Activated CD4-positive, alpha-beta T cell treated with anti-CD3 and anti-CD28 coated beads for 36 hours (primary cell): Measurements from ENCODE around the gene LCE6A. TPM values are rescaled to one million over a fixed set of nuclear protein-coding genes. Genes with fewer than 3 reads are reported as not detected.

ENCODE experiments used
- ATAC-seq: fragments of 200-7000 bp; cut with Tn5 transposase; one replicate; pipeline ENCODE4 v1.10.0; 2021; ENCODE audit warnings: mild to moderate bottlenecking, moderate library complexity
- CTCF ChIA-PET: fragments of 350-600 bp; sonication (Branson Sonifier 250); formaldehyde crosslinking; loops from one replicate; lab custom pipeline; 2021; ENCODE audit warnings: antibody characterized with exemption; lab: Charles Lee
- POLR2A ChIA-PET: fragments of 350-600 bp; sonication (Branson Sonifier 250); formaldehyde crosslinking; loops from one replicate; lab custom pipeline; 2021; ENCODE audit warnings: antibody characterized with exemption, inconsistent platforms; lab: Charles Lee
- DNase-seq: peaks from one replicate; pipeline ENCODE4 v3.0.0-alpha.2; 2020
- H3K27ac Mint-ChIP-seq: one replicate; pipeline ENCODE4 v1.8.0; 2021; ENCODE audit warnings: mixed read lengths
- H3K27me3 Mint-ChIP-seq: one replicate; pipeline ENCODE4 v1.8.0; 2021; ENCODE audit warnings: mixed read lengths
- H3K36me3 Mint-ChIP-seq: one replicate; pipeline ENCODE4 v1.8.0; 2021; ENCODE audit warnings: low read depth, mixed read lengths
- H3K4me1 Mint-ChIP-seq: one replicate; pipeline ENCODE4 v1.8.0; 2021; ENCODE audit warnings: mixed read lengths
- H3K4me3 Mint-ChIP-seq: one replicate; pipeline ENCODE4 v1.8.0; 2021; ENCODE audit warnings: mild to moderate bottlenecking, moderate library complexity, mixed read lengths
- H3K9me3 Mint-ChIP-seq: one replicate; pipeline ENCODE4 v1.8.0; 2021; ENCODE audit warnings: low read depth, mixed read lengths
- intact Hi-C, 2 experiments: fragments of 100-400 bp; cut with DNase I in 1 of 2; cut with micrococcal nuclease in 1 of 2; formaldehyde crosslinking; loops; one replicate each; pipeline versions ENCODE4 v1.14.2 to v1.15.1; 2022 to 2024; cut with DNase I, micrococcal nuclease
- total RNA-seq, 2 experiments: library from RNA; stranded (reverse); gene quantifications; one replicate each; pipeline ENCODE4 v1.2.3, GENCODE V29; 2021

Gene LCE6A
- total RNA-seq, 2 experiments from 2014 or later, result not detected

DNA sequence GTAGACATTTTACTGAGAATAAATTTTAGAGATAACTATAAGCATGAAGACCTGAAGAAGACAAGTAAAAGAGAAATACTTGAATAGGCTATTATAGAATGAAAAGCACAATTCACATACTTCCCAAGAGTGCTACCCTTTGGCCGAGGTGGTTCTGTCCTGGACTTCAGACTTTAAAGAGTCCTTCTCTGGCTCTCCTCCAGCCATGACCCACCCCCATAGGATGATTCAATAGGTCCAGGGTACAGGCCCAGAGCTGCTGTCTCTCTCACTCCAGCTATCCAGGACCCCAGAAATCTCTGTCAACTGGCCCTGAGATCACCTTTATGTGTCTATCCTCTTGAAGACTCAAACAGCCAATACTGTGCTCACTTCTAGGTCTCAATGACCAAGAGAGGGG lies 34.2 kb downstream of the LCE6A start:
- CTCF ChIA-PET, result no interaction called here

GRCh38 chr1:152878042-152878441 lies 35.4 kb downstream of the LCE6A start, which contains the start of gene SMCP:
Gene SMCP, plus strand, starts transcription at chr1:152878322. Its CDS starts 6,101 bp downstream, at chr1:152884423.
- ChIA-PET POLR2A (no interaction called here), CTCF (interaction anchor here (0.7 to 1.4 kb wide), 4 partner anchors 9 to 376 kb away, joined by 3 to 6 read pairs (median 4); no protein-coding TSS in a partner anchor)
- H3K27ac Mint-ChIP-seq, result no peak within 1 kb of the TSS
- H3K9me3 Mint-ChIP-seq, result no peaks in the 10 kb centered on the region
- H3K36me3 Mint-ChIP-seq, result no peaks in the 10 kb centered on the region
- no peak within 1 kb of the TSS for H3K4me3 Mint-ChIP-seq
- DNase-seq, result peak; percentile 73
- H3K27me3 Mint-ChIP-seq, result peaks cover 12% of the 10 kb centered on the region
- H3K4me1 Mint-ChIP-seq, result no peaks in the 10 kb centered on the region
- no peak for ATAC-seq
- intact Hi-C loops, result loop anchor here (2.0 to 10.0 kb wide), 4 partner anchors 157 to 401 kb away; partner anchors contain the start of gene SPRR1B (in 1 of the 2)

More for the DNA sequence above, 34.2 kb downstream of the LCE6A start:
- no peak overlapping the region for H3K4me3 Mint-ChIP-seq
- POLR2A ChIA-PET, result no interaction called here
- H3K27ac Mint-ChIP-seq, result no peak overlapping the region
- no peak for ATAC-seq
- H3K4me1 Mint-ChIP-seq, result no peaks in the 10 kb centered on the region
- intact Hi-C loops, result loop anchor here (10.0 kb wide), 3 partner anchors 158 to 318 kb away; partner anchors contain the start of gene SPRR1B (in 1 of the 2)
- H3K36me3 Mint-ChIP-seq, result no peaks in the 10 kb centered on the region
- DNase-seq, result no peak
- peaks cover 12% of the 10 kb centered on the region for H3K27me3 Mint-ChIP-seq
- no peaks in the 10 kb centered on the region for H3K9me3 Mint-ChIP-seq

DNA sequence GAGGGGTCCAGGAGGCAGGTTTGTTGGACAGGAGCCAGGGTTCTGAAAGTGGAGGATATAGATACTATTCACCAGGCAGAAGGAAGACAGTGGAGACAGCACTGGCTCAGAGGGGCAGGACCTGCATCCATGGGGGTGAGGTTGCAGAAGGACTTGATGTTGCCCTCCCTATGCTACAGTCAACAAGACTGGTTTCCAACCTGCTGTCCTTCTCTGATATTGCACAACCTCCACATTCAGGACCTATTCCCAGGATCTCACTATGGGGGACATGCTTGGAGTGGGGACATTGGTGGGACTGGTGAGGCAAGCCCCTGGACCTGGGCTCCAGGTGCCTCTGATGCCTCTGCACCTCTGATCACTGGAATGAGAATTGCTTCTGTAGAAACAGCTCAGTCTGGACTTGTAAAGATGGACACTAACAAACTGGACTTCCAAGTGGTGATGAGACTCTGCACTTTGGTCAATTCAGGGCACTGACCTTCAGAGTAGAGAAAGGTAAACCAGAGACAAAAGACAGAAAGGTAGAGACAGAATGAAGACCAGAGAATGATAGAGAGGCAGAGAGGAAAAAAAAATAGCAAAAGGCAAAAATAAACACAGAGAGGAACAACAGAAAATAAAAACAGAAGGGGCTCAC lies 37.0 kb downstream of the LCE6A start:
- Mint-ChIP-seq H3K27me3 (peaks cover 12% of the 10 kb centered on the region), H3K4me1 (no peaks in the 10 kb centered on the region), H3K27ac (no peak overlapping the region), H3K4me3 (no peak overlapping the region), H3K9me3 (no peaks in the 10 kb centered on the region), H3K36me3 (no peaks in the 10 kb centered on the region)
- ATAC-seq, result no peak
- ChIA-PET CTCF (interaction anchor here (0.6 kb wide), 1 partner anchor 150 kb away, joined by 3 read pairs; no protein-coding TSS in a partner anchor), POLR2A (no interaction called here)
- intact Hi-C loops, result loop anchor here (2.0 to 10.0 kb wide), 4 partner anchors 155 to 399 kb away; partner anchors contain the start of gene SPRR1B (in 1 of the 2)
- DNase-seq, result no peak

DNA sequence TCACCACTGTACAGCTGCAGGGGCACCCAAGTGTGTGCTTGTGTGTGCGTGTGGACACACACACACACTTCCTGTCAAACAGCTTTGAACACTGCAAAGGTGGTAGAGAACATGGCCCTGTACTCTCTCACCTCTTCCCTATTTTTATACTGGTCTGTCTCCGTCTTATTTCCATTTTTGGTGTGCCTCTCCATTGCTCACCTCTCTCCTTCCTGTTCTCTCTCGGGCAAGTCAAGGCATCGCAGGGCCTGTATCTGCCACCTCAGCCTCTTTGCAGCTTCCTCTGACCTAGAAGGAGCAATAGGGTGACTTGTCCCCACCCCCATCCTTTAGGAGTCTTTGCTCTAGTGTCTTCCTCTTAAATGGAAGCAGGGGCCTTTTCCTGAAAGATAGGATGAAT lies 37.7 kb downstream of the LCE6A start:
- no peaks in the 10 kb centered on the region for H3K9me3 Mint-ChIP-seq
- POLR2A ChIA-PET, result no interaction called here
- H3K27ac Mint-ChIP-seq, result no peak overlapping the region
- DNase-seq, result no peak
- peaks cover 12% of the 10 kb centered on the region for H3K27me3 Mint-ChIP-seq
- no peaks in the 10 kb centered on the region for H3K36me3 Mint-ChIP-seq
- intact Hi-C loops, result no loop called here
- no peak overlapping the region for H3K4me3 Mint-ChIP-seq
- ATAC-seq, result no peak
- CTCF ChIA-PET, result no interaction called here
- H3K4me1 Mint-ChIP-seq, result no peaks in the 10 kb centered on the region

DNA sequence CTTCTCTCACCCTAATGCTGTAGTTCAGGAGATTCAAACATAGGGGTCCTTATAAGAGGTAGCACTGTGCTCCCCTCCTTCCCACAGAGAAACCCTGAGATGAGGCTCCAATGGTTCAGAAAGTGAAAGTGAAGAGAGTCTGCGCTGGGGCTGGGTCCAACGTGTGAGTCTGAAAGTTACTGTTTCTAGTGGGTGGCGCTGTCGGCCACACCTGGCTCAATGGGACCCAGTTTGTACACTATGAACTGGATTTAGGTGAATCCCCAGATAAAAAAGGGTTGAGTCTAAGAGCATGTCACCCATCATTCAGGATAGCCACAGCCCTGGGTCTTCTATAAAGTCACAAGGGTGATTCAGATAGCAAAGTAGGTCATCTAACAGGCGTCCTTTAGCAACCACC lies 38.3 kb downstream of the LCE6A start:
- CTCF ChIA-PET, result interaction anchor here (0.7 kb wide), 1 partner anchor 11 kb away, joined by 3 read pairs; no protein-coding TSS in a partner anchor
- no peaks in the 10 kb centered on the region for H3K4me1 Mint-ChIP-seq
- no peak overlapping the region for H3K4me3 Mint-ChIP-seq
- no peak overlapping the region for H3K27ac Mint-ChIP-seq
- POLR2A ChIA-PET, result no interaction called here
- DNase-seq (peak; percentile 22), ATAC-seq (peak; percentile 60)
- no peaks in the 10 kb centered on the region for H3K9me3 Mint-ChIP-seq
- no peaks in the 10 kb centered on the region for H3K36me3 Mint-ChIP-seq
- intact Hi-C loops, result no loop called here
- peaks cover 10% of the 10 kb centered on the region for H3K27me3 Mint-ChIP-seq

- Mint-ChIP-seq H3K27me3 (peaks cover 4% of the 10 kb centered on the region), H3K27ac (no peak overlapping the region), H3K9me3 (no peaks in the 10 kb centered on the region), H3K36me3 (no peaks in the 10 kb centered on the region), H3K4me1 (no peaks in the 10 kb centered on the region), H3K4me3 (no peak overlapping the region)
- DNase-seq (no peak), ATAC-seq (no peak)
- intact Hi-C loops, result no loop called here
- ChIA-PET CTCF (interaction anchor here (0.5 to 1.1 kb wide), 2 partner anchors 9 to 18 kb away, joined by 3 to 4 read pairs; no protein-coding TSS in a partner anchor), POLR2A (no interaction called here)
Measured at GRCh38 chr1:152884085-152884484, 41.4 kb downstream of the LCE6A start.

DNA sequence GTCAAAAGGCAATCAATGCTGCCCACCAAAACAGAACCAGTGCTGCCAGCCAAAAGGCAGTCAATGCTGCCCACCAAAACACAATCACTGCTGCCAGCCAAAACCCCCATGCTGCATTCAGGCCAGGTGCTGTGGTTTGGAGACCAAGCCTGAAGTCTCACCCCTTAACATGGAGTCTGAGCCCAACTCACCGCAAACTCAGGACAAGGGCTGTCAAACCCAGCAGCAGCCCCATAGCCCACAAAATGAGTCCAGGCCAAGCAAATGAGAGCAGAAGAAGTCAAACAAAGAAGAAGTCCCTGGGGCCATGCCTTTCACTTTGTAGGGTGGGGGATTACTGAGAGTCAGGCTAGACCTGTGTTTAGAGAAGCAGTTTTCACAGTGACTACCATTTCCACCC lies 41.9 kb downstream of the LCE6A start:
- no peak for ATAC-seq

DNA sequence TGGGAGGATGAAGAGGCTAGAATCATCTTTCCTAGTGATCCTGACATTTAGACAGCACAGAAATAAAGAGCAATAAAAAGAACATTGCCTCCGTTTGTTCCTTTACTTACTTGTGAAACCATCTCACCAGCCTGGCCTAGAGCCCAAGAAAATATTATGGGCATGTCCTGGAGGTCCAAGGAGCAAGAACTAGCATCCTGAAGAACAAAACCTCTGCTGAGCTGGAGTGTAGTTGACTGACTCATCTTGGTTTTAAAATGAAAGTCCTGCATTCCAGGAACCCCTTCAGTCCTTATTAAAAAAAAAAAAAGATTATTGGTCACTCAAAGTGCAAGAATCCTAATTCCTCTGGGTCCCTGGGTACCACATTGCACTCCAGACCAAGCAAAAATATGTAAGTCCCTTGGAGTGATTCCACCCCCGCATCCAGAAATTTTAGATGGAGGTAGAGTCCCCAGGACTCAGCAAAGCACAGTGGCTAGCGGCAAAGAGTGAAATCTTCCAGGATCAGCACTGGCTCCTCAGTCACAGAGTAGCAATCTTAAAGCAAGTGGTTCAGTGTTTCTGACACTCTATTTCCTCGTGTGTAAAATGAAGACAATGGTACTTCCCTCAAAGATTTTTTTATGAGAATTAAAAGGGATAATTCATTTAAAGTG lies 42.4 kb downstream of the LCE6A start:
- intact Hi-C loops, result no loop called here
- POLR2A ChIA-PET, result no interaction called here
- no peaks in the 10 kb centered on the region for H3K4me1 Mint-ChIP-seq
- no peak for ATAC-seq
- H3K9me3 Mint-ChIP-seq, result no peaks in the 10 kb centered on the region
- H3K4me3 Mint-ChIP-seq, result no peak overlapping the region
- DNase-seq, result no peak
- no peaks in the 10 kb centered on the region for H3K36me3 Mint-ChIP-seq
- peaks cover 6% of the 10 kb centered on the region for H3K27me3 Mint-ChIP-seq
- H3K27ac Mint-ChIP-seq, result no peak overlapping the region
- CTCF ChIA-PET, result no interaction called here

More for the DNA sequence above, 41.9 kb downstream of the LCE6A start:
- H3K4me3 Mint-ChIP-seq, result no peak overlapping the region
- no peaks in the 10 kb centered on the region for H3K36me3 Mint-ChIP-seq
- no peak for DNase-seq
- H3K27ac Mint-ChIP-seq, result no peak overlapping the region
- H3K4me1 Mint-ChIP-seq, result no peaks in the 10 kb centered on the region
- H3K9me3 Mint-ChIP-seq, result no peaks in the 10 kb centered on the region
- intact Hi-C loops, result no loop called here
- H3K27me3 Mint-ChIP-seq, result peaks cover 4% of the 10 kb centered on the region
- ChIA-PET CTCF (no interaction called here), POLR2A (no interaction called here)

DNA sequence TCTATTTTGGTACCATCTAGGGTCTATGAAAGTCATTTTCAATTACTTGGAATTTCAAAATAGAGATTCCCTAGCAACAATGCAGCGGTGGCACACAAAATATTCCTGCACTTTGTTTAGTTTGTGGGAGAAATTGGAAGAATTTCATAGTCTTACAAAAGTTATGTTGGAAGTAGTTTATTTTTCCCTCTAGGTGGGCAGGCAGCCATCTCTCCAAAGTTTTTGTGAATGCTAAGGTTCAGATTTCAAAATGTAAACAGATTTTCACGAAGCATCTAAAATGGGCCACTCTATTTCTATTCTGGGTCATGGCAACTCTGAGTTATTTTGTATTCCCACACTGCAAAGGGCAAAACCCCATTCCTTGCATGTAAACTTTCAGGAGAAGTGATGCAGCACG lies 43.4 kb downstream of the LCE6A start:
- no peak for ATAC-seq
- Mint-ChIP-seq H3K4me1 (no peaks in the 10 kb centered on the region), H3K27ac (no peak overlapping the region), H3K27me3 (peaks cover 8% of the 10 kb centered on the region), H3K36me3 (no peaks in the 10 kb centered on the region), H3K4me3 (no peak overlapping the region), H3K9me3 (no peaks in the 10 kb centered on the region)
- intact Hi-C loops, result no loop called here
- POLR2A ChIA-PET, result no interaction called here
- DNase-seq, result no peak
- CTCF ChIA-PET, result no interaction called here

- peaks cover 11% of the 10 kb centered on the region for H3K27me3 Mint-ChIP-seq
- no peaks in the 10 kb centered on the region for H3K9me3 Mint-ChIP-seq
- H3K4me1 Mint-ChIP-seq, result no peaks in the 10 kb centered on the region
- no peak for DNase-seq
- H3K36me3 Mint-ChIP-seq, result no peaks in the 10 kb centered on the region
- no peak overlapping the region for H3K4me3 Mint-ChIP-seq
- no peak for ATAC-seq
- no peak overlapping the region for H3K27ac Mint-ChIP-seq
- ChIA-PET POLR2A (no interaction called here), CTCF (no interaction called here)
- intact Hi-C loops, result no loop called here
Measured at GRCh38 chr1:152886758-152887409, 44.2 kb downstream of the LCE6A start.

GRCh38 chr1:152888126-152888525 lies 45.5 kb downstream of the LCE6A start:
- POLR2A ChIA-PET, result no interaction called here
- Mint-ChIP-seq H3K4me3 (no peak overlapping the region), H3K9me3 (no peaks in the 10 kb centered on the region), H3K27ac (no peak overlapping the region), H3K4me1 (no peaks in the 10 kb centered on the region), H3K27me3 (peaks cover 11% of the 10 kb centered on the region), H3K36me3 (no peaks in the 10 kb centered on the region)
- DNase-seq, result no peak
- CTCF ChIA-PET, result no interaction called here
- intact Hi-C loops, result no loop called here
- no peak for ATAC-seq
